Activated CD8-positive, alpha-beta memory T cell treated with anti-CD3 and anti-CD28 coated beads for 48 hours (primary cell): ENCODE data around the gene JMJD1C.

Experiments
- DNase-seq, 3 experiments: peaks; one replicate each; pipeline ENCODE4 v3.0.0-alpha.2; 2020; ENCODE audit warnings: low read depth in 2 of 3, low spot score in 2 of 3

Gene JMJD1C

GRCh38 chr10:63229161-63229560 is 236.6 kb downstream of the JMJD1C start:
- DNase-seq: no peak

- no peak for DNase-seq
Measured at GRCh38 chr10:63228237-63228636, 237.5 kb downstream of the JMJD1C start.

- no peak for DNase-seq
Measured at GRCh38 chr10:63227207-63227895, 238.4 kb downstream of the JMJD1C start.

GRCh38 chr10:63224241-63224640 is 241.5 kb downstream of the JMJD1C start:
- DNase-seq: no peak

- no peak for DNase-seq
Measured at GRCh38 chr10:63221950-63222349, 243.8 kb downstream of the JMJD1C start.

- DNase-seq: no peak
Measured at GRCh38 chr10:63219749-63220148, 246.0 kb downstream of the JMJD1C start.

GRCh38 chr10:63217120-63217605 is 248.6 kb downstream of the JMJD1C start:
- DNase-seq: no peak

- DNase-seq: no peak
Measured at GRCh38 chr10:63214571-63214970, 251.2 kb downstream of the JMJD1C start.

GRCh38 chr10:63213489-63213888 is 252.3 kb downstream of the JMJD1C start:
- no peak for DNase-seq

- DNase-seq: no peak
Measured at GRCh38 chr10:63210611-63211196, 255.1 kb downstream of the JMJD1C start.

- no peak for DNase-seq
Measured at GRCh38 chr10:63209705-63210104, 256.1 kb downstream of the JMJD1C start.

- DNase-seq: no peak
Measured at GRCh38 chr10:63208986-63209385, 256.8 kb downstream of the JMJD1C start.

- DNase-seq: no peak
Measured at GRCh38 chr10:63206997-63207811, 258.6 kb downstream of the JMJD1C start.

- no peak for DNase-seq
Measured at GRCh38 chr10:63206576-63206975, 259.2 kb downstream of the JMJD1C start.

- no peak for DNase-seq
Measured at GRCh38 chr10:63205421-63205820, 260.4 kb downstream of the JMJD1C start.

GRCh38 chr10:63204667-63205391 is 260.9 kb downstream of the JMJD1C start:
- DNase-seq: no peak

- DNase-seq: no peak
Measured at GRCh38 chr10:63201118-63201517, 264.7 kb downstream of the JMJD1C start.

GRCh38 chr10:63200431-63200830 is 265.3 kb downstream of the JMJD1C start:
- DNase-seq: no peak

- DNase-seq: no peak
Measured at GRCh38 chr10:63199716-63200115, 266.1 kb downstream of the JMJD1C start.

GRCh38 chr10:63197344-63198092 is 268.3 kb downstream of the JMJD1C start:
- no peak for DNase-seq

GRCh38 chr10:63192826-63193225 is 273.0 kb downstream of the JMJD1C start:
- no peak for DNase-seq
